C4-2B (cell line): ENCODE measurements around the gene MRPL14.
"Not testable (repeated sequence)": the region's sequence is repeated elsewhere in the genome, so short reads cannot be mapped to it uniquely, and the experiment has no call there.

Experiments
- H3K27ac ChIP-seq: fragments of 450-650 bp; 2 replicates; pipeline ENCODE4 v1.5.1; 2017
- ZFX ChIP-seq: fragments of 450-650 bp; IDR thresholded peaks from 2 replicates; pipeline ENCODE4 v1.6.1; 2017
- TF ChIP-seq, protein P1 (sequence below): fragments of 450-650 bp; conservative IDR thresholded peaks from 2 replicates; pipeline ENCODE4 v1.5.1; 2017; ENCODE audit warnings: mild to moderate bottlenecking

MRPL14 gene

DNA sequence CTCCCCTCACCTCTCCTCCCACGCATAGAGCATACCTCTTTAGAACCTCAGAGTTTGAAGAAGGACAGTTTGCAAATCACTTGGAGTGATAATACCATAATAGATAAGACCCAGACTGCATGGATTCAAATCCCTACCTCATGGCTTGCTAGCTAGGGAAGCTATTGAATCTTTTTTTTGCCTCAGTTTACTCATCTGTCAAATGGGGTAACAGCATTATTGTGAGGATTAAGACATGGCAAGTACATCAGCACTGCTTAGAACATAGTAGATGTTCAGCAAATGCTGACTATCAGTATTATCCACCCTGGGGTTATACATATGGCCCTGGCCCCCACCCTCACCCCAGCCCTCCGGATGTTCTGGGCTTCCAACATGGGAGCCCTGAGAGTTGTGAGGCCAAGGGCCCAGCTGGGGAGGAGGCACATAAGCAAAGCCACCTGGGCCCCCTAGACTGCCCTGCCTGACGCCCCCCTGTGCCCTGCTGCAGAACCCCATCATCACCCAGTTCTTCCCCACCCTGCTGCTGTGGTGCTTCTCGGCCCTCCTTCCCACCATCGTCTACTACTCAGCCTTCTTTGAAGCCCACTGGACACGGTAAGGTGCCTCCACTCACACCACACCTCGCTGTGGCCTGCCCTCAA, 22.2 kb upstream of the MRPL14 start:
- TF ChIP-seq, protein P1, sequence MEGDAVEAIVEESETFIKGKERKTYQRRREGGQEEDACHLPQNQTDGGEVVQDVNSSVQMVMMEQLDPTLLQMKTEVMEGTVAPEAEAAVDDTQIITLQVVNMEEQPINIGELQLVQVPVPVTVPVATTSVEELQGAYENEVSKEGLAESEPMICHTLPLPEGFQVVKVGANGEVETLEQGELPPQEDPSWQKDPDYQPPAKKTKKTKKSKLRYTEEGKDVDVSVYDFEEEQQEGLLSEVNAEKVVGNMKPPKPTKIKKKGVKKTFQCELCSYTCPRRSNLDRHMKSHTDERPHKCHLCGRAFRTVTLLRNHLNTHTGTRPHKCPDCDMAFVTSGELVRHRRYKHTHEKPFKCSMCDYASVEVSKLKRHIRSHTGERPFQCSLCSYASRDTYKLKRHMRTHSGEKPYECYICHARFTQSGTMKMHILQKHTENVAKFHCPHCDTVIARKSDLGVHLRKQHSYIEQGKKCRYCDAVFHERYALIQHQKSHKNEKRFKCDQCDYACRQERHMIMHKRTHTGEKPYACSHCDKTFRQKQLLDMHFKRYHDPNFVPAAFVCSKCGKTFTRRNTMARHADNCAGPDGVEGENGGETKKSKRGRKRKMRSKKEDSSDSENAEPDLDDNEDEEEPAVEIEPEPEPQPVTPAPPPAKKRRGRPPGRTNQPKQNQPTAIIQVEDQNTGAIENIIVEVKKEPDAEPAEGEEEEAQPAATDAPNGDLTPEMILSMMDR, result no peak
- no peak for TF ChIP-seq ZFX
- H3K27ac ChIP-seq, result no peak overlapping the region

DNA sequence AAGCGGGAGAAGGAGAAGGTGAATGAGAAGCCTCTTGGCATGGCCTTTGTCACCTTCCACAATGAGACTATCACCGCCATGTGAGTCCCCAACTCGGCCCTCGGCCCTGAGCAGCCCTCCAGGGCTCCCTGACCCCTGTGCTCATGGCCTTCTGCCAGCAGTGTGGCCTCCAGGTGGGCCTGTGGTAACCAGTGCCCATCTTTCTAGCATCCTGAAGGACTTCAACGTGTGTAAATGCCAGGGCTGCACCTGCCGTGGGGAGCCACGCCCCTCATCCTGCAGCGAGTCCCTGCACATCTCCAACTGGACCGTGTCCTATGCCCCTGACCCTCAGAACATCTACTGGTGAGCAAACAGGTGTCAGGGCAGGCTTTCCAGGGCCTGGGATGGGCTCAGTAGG, 21.1 kb upstream of the MRPL14 start:
- no peak overlapping the region for H3K27ac ChIP-seq
- TF ChIP-seq, protein P1, result no peak
- TF ChIP-seq ZFX, result no peak

DNA sequence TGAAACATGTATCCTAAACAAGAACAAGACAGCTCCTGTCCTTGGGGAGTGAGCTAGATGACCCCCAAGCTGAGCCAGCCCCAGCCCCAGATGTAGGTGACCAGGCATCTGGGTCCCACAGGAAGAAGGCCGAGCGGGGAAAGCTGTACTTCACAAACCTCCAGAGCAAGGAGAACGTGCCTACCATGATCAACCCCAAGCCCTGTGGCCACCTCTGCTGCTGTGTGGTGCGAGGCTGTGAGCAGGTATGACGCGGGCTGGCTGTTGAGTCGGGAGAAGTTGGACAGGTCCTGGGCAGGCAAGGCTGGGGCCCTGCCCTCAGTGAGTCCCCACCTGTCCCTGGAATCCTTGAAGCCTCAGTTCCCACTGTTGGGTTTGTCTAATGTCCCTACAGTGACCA, 20.0 kb upstream of the MRPL14 start:
- no peak for TF ChIP-seq ZFX
- TF ChIP-seq, protein P1, result no peak
- H3K27ac ChIP-seq, result no peak overlapping the region

DNA sequence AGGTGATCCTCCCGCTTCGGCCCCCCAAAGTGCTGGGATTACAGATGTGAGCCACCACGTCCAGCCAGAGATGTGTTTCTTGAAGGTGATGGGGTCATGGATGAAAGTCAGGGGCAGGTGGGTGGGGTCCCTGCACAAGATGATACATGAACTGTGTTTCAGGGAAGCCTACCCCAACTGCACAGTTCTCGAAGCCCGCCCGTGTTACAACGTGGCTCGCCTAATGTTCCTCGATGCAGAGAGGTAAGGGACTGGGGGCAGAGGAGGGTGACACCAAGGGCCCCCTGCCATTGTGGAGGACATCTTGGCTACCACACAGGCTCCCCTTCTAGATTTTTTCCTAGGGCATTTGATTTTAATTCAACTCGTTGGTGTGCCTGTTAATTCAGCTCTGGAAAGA, 19.4 kb upstream of the MRPL14 start:
- H3K27ac ChIP-seq, result no peak overlapping the region
- TF ChIP-seq, protein P1, result no peak
- TF ChIP-seq ZFX, result no peak

DNA sequence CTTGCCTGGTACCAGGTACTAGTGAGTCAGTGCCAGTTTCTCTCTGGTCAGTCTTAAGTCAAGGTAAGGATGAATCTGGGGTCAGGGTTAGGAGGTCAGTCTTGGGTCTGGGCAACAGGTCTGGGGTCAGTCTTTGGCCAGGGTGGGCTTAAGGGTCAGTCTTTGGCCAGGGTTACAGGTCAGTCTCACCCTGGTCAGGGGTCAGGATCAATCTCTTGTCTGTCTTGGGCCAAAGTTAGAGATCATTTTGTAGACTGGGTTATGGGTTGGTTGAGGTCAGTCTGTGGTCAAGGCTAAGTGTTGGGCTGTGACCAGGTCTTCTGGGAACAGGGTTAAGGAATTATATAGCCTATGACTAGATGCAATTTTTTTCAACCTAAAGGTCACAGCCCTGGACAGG, 18.6 kb upstream of the MRPL14 start:
- TF ChIP-seq, protein P1, result no peak
- no peak for TF ChIP-seq ZFX
- no peak overlapping the region for H3K27ac ChIP-seq

DNA sequence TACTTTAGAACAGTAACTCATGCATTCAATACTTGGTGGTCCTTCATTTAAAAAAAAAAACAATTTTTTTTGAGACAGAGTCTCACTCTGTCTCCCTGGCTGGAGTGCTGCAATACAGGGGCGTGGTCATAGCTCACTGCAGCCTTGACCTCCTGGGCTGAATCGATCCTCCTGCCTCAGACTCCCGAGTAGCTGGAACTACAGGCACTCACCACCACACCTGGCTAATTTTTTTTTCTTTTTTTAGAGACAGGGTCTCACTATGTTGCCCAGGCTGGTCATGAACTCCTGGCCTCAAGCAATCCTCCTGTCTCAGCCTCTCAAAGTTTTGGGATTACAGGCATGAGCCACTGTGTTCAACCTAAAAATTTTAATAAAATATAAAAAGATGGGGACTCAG, 17.3 kb upstream of the MRPL14 start:
- H3K27ac ChIP-seq, result not testable (repeated sequence)

DNA sequence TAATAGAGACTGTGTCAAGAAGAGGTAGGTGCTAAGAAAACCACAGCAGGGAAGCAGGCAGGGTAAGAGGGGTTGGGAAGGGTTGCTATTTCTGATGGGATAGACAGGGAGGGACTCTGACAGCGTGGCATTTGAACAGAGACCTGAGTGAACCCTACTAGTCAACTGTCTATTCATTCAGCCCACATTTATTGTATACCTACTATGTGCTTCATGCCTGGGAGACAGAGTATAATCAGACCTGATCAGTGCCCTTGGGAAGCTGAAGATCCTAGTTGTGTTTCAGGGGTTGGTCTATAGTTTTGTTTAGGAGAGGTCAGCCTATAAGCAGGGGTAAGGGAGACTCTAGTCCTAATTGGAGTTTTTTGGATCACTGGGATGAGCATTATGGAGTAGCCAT, 16.5 kb upstream of the MRPL14 start:
- no peak overlapping the region for H3K27ac ChIP-seq
- TF ChIP-seq ZFX, result no peak
- TF ChIP-seq, protein P1, result no peak

DNA sequence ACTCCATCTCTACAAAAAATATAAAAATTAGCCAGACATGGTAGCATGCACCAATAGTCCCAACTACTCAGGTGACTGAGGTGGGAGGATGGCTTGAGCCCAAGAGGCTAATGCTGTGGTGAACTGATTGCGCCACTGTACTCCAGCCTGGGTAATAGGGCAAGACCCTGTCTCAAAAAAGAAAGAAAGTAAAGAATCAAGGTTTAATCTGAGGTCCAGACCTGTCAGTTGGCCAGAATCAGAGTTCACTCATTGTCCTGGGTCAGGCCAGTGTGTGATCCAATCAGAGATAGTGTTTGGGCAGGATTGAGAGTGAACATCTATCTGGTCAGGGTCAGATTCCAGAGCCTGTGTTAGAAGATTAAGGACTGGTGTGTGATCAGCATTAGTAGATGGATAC, 15.6 kb upstream of the MRPL14 start:
- TF ChIP-seq ZFX, result no peak
- TF ChIP-seq, protein P1, result no peak
- H3K27ac ChIP-seq, result no peak overlapping the region
